Activated gamma-delta T cell treated with anti-CD3 and anti-CD28 coated beads, Interleukin-2, amount 50 U/mL, for 16 hours (primary cell): Measurements from ENCODE around the gene TEDC1.

ENCODE experiments used
- DNase-seq: peaks from one replicate; pipeline ENCODE4 v3.0.0-alpha.2; 2020; ENCODE audit warnings: low read depth

Gene TEDC1

GRCh38 chr14:105525326-105525725, 34.3 kb downstream of the TEDC1 start:
- no peak for DNase-seq

GRCh38 chr14:105525861-105526775, 35.1 kb downstream of the TEDC1 start, which contains the start of gene TMEM121:
Gene TMEM121, plus strand, starts transcription at chr14:105526583. Its CDS starts 2,252 bp downstream, at chr14:105528835.
- no peak for DNase-seq

GRCh38 chr14:105526776-105527380, 35.8 kb downstream of the TEDC1 start:
- DNase-seq: no peak

GRCh38 chr14:105527381-105527825, 36.4 kb downstream of the TEDC1 start:
- DNase-seq: no peak

GRCh38 chr14:105527826-105528585, 37.0 kb downstream of the TEDC1 start:
- DNase-seq: peak; percentile 59

GRCh38 chr14:105528586-105529318, 37.7 kb downstream of the TEDC1 start:
- peak; percentile 49 for DNase-seq

GRCh38 chr14:105529319-105529568, 38.2 kb downstream of the TEDC1 start:
- no peak for DNase-seq

GRCh38 chr14:105529569-105530284, 38.7 kb downstream of the TEDC1 start:
- DNase-seq: no peak

GRCh38 chr14:105530285-105531087, 39.4 kb downstream of the TEDC1 start:
- no peak for DNase-seq

- no peak for DNase-seq
Measured at GRCh38 chr14:105531088-105531893, 40.2 kb downstream of the TEDC1 start.

GRCh38 chr14:105531894-105532623, 41.0 kb downstream of the TEDC1 start:
- DNase-seq: no peak

- no peak for DNase-seq
Measured at GRCh38 chr14:105532735-105533141, 41.7 kb downstream of the TEDC1 start.

- no peak for DNase-seq
Measured at GRCh38 chr14:105533391-105533790, 42.3 kb downstream of the TEDC1 start.

- DNase-seq: no peak
Measured at GRCh38 chr14:105533811-105534498, 42.9 kb downstream of the TEDC1 start.

- no peak for DNase-seq
Measured at GRCh38 chr14:105534586-105534985, 43.5 kb downstream of the TEDC1 start.

- no peak for DNase-seq
Measured at GRCh38 chr14:105536051-105536450, 45.0 kb downstream of the TEDC1 start.

- no peak for DNase-seq
Measured at GRCh38 chr14:105536691-105537579, 45.9 kb downstream of the TEDC1 start.
